NB4 (cell line): ENCODE data around the gene PCSK4.
A peak's percentile ranks its signal among the peaks of the same experiment; 100 is the strongest.

Experiments
- DNase-seq: peaks from one replicate; pipeline ENCODE4 v3.0.0; 2010; ENCODE audit warnings: low read depth
- H3K4me3 ChIP-seq: one replicate; pipeline ENCODE4 v1.5.1; 2011; ENCODE audit warnings: mild to moderate bottlenecking, low read depth, low read length, moderate library complexity
- CTCF ChIP-seq: IDR thresholded peaks from one replicate; pipeline ENCODE4 v1.5.1; 2012; ENCODE audit warnings: low read depth, low read length
- MYC ChIP-seq: IDR thresholded peaks from 2 replicates; pipeline ENCODE4 v1.6.1; 2011; ENCODE audit warnings: low read depth, low read length
- POLR2A ChIP-seq: IDR thresholded peaks from 2 replicates; pipeline ENCODE4 v1.6.1; 2011; ENCODE audit warnings: mild to moderate bottlenecking; ENCODE audit not compliant: insufficient read length; ENCODE audit errors: extremely low read depth
- TF ChIP-seq, protein P1 (sequence below): IDR thresholded peaks from 2 replicates; pipeline ENCODE4 v1.6.1; 2011; ENCODE audit warnings: low read depth, low read length

PCSK4 gene

DNA sequence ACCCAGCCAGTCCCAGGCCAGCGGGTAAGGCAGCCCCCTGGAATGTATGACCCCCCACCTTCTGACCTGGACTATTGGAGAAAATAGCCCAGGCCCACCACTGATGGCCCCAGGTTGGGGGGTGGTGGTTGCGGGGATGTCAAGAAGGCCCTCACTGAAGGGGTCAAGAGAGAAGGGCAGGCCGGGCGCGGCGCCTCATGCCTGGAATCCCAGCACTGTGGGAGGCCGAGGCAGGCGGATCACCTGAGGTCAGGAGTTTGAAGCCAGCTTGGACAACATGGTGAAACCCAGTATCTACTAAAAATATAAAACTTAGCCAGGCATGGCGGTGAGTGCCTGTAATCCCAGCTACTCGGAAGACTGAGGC is 24.1 kb upstream of the PCSK4 start:
- no peak for DNase-seq
- no peak for TF ChIP-seq POLR2A
- TF ChIP-seq MYC = no peak
- no peak for TF ChIP-seq CTCF
- TF ChIP-seq, protein P1, sequence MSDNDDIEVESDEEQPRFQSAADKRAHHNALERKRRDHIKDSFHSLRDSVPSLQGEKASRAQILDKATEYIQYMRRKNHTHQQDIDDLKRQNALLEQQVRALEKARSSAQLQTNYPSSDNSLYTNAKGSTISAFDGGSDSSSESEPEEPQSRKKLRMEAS = no peak
- H3K4me3 ChIP-seq = no peak overlapping the region

DNA sequence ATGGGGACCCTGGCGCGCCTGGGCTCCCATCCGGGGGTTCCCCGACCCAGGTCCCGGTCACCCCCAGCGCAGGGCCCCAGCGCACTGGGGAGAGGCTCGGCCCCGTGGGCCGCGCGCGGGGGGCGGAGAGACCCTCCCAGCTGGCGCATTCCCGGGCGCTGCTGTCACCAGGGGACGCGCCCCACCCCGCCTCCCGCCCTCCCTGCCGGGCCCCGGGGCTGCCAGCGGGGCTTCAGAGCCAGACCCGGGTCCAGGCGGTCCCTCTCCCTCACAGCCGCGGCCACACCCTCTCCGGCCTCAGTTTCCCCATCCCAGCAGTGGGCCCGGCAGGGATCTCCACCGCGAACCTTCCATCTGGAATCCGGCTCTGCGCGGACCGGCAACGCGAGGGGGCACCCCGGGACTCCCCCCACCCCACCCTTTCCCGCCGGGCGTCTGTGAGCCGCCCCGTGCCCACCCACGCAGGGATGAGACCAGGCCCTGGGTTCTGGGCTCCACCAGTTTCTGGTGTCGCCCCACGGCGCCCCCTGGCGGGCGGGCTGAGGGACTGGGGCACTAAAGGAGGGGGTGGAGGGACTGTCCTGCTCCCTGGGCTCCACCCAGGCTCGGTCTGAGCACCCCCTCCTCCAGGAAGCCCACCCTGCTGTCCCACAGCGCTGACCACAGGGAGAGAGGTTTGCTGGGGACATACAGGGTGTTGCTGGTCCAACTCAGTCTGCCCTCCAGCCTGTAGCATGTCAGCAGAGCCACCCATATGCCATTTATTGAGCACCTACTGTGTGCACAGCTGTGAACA is 23.5 kb upstream of the PCSK4 start:
- peak; percentile 58 for DNase-seq
- TF ChIP-seq POLR2A (no peak), CTCF (peak; percentile 54)
- H3K4me3 ChIP-seq = no peak overlapping the region

DNA sequence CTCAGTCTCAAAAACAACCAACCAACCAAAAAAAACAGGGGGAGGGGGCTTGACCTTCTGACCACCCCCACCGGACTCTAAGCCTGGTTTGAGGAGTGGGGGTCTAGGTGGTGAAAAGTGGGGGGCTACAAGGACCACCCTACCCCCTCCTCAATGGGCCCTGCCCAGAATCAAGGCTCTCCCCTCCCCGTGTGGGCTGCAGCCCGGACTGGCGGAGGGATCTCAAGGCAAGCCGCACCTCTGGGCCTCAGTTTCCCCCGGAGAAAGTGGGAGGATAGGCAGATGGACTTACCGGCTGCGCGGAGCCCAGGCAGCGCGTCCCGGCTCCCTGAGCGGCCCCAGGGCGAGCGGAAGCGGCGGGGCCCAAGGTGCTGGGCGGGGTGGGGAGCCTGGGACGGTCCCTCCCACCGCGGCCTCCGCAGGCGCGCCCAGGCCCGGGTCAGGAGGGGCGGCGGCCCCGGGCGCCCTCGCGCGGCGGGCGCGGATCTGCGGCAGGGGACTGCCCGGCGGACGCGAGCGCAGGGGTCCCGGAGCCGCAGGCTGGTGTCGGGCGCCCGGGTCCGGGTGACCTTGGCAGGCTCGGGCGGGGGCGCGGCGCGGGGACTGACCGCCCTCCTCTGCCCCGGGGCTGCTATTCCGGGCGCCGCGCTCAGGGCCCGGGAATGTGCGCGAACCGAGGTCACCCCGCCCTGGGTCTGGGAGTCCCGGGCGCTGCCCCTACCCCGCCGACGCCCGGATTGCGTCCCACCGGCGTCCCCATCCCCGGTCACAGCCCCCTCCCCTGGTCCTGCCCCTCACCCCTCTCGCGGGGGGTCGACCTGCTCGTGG is 22.7 kb upstream of the PCSK4 start, which contains the start of gene ADAMTSL5:
ADAMTSL5 (minus strand) TSS at position 349 of the 828 bp plus-strand sequence. CDS start 2,076 bp downstream, outside the sequence.
- TF ChIP-seq CTCF (no peak), MYC (no peak), POLR2A (no peak)
- TF ChIP-seq, protein P1 = no peak
- peak; percentile 74 for DNase-seq
- no peak within 1 kb of the TSS for H3K4me3 ChIP-seq

GRCh38 chr19:1511318-1512317 is 21.5 kb upstream of the PCSK4 start:
- no peak overlapping the region for H3K4me3 ChIP-seq
- DNase-seq = no peak
- TF ChIP-seq, protein P1 = no peak
- TF ChIP-seq CTCF (no peak), POLR2A (no peak), MYC (no peak)

GRCh38 chr19:1510807-1511206 is 20.7 kb upstream of the PCSK4 start:
- no peak for TF ChIP-seq MYC
- TF ChIP-seq, protein P1 = no peak
- no peak for TF ChIP-seq CTCF
- DNase-seq = no peak
- no peak overlapping the region for H3K4me3 ChIP-seq
